Keratinocyte (primary cell): ENCODE measurements around the gene TMEM208.

ENCODE experiments used
- EZH2 ChIP-seq: IDR thresholded peaks from one replicate; pipeline ENCODE4 v1.6.1; 2012; ENCODE audit warnings: inconsistent platforms, mild to moderate bottlenecking, low read length, moderate library complexity
- TF ChIP-seq, protein P1 (sequence below), 3 experiments: IDR thresholded peaks in 1 of 3; conservative IDR thresholded peaks in 1 of 3; optimal IDR thresholded peaks in 1 of 3; 2 replicates in 2 of 3; 3 replicates in 1 of 3; pipeline versions ENCODE3 to v1.5.1; 2011; ENCODE audit warnings: low read length in 3 of 3, mild to moderate bottlenecking in 3 of 3, moderate library complexity in 2 of 3, control low read depth in 1 of 3, inconsistent platforms in 1 of 3; ENCODE audit not compliant: insufficient read depth in 2 of 3; ENCODE audit errors: extremely low read depth in 1 of 3

- TF ChIP-seq, protein P1, sequence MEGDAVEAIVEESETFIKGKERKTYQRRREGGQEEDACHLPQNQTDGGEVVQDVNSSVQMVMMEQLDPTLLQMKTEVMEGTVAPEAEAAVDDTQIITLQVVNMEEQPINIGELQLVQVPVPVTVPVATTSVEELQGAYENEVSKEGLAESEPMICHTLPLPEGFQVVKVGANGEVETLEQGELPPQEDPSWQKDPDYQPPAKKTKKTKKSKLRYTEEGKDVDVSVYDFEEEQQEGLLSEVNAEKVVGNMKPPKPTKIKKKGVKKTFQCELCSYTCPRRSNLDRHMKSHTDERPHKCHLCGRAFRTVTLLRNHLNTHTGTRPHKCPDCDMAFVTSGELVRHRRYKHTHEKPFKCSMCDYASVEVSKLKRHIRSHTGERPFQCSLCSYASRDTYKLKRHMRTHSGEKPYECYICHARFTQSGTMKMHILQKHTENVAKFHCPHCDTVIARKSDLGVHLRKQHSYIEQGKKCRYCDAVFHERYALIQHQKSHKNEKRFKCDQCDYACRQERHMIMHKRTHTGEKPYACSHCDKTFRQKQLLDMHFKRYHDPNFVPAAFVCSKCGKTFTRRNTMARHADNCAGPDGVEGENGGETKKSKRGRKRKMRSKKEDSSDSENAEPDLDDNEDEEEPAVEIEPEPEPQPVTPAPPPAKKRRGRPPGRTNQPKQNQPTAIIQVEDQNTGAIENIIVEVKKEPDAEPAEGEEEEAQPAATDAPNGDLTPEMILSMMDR (optimal IDR thresholded peaks at IDR 0.05 in 1 of 3, IDR thresholded peaks at IDR 0.05 in 1 of 3, conservative IDR thresholded peaks at IDR 0.05 in 1 of 3; ENCODE audit: extremely low read depth in 1 of 3, insufficient read depth in 2 of 3, low read length in 3 of 3), result peak; percentile 90 to 100 (median 99)
- TF ChIP-seq EZH2, result no peak
Measured at GRCh38 chr16:67198238-67198734, 28.6 kb upstream of the TMEM208 start.
